HG02623 (cell line): ENCODE data around the gene BICDL1.
"Not testable (repeated sequence)": the region's sequence is repeated elsewhere in the genome, so short reads cannot be mapped to it uniquely, and the experiment has no call there.

Source experiments
- ATAC-seq: cut with Tn5 transposase; IDR thresholded peaks from one replicate; pipeline ENCODE4 v1.9.1; 2021; ENCODE audit warnings: moderate library complexity; ENCODE audit not compliant: unreplicated experiment

Gene BICDL1, protein sequence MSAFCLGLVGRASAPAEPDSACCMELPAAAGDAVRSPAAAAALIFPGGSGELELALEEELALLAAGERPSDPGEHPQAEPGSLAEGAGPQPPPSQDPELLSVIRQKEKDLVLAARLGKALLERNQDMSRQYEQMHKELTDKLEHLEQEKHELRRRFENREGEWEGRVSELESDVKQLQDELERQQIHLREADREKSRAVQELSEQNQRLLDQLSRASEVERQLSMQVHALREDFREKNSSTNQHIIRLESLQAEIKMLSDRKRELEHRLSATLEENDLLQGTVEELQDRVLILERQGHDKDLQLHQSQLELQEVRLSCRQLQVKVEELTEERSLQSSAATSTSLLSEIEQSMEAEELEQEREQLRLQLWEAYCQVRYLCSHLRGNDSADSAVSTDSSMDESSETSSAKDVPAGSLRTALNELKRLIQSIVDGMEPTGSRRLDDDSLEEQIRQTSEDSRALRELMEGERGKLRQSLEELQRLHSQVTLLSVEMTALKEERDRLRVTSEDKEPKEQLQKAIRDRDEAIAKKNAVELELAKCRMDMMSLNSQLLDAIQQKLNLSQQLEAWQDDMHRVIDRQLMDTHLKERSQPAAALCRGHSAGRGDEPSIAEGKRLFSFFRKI

DNA sequence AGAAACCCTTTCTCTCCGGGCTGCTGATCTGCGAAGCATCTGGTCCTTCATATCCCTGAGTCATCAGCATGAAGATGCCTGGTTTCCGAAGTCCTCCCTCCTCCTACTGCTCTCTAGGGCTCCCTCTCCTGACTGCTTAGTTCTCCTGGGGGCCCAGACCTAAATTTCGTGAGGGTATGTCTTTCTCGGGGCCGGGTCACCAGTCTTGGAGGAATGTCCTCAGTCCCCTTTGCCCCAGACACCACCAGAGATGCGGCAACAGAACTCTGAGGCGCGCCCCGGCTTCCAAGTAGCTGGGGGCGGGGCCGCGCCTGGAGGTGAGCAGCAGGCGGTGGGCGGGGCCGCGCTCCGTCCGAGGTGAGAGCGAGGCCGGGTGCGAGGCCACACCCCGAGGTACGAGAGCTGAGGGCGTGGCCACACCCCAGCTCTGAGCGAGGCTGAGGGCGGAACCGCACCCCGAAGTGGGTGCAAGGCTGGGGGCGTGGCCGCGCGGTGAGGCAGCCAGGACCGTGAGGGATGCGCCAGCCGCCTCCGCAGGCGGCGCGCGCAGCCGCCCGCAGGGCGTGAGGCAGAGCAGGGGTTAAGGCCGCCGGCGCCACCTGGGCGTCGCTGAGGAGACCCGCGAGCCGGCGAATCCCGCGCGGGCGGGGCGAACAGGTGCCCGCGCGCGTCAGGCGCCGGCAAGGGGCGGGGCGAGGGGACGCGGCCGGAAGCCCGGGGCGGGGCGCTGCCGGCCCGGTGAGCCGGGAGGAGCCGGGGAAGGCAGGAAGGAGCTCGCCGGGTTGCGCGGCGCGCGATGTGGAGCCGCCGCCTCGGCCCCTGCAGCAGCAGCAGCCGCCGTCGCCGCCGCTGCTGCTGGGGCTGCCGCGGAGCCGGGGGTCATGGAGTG, at the start of gene BICDL1:
Gene BICDL1, plus strand, starts transcription at position 765 of the 889 bp plus-strand sequence. CDS start 633 bp downstream, outside the sequence.
- peak; percentile 69 for ATAC-seq

DNA sequence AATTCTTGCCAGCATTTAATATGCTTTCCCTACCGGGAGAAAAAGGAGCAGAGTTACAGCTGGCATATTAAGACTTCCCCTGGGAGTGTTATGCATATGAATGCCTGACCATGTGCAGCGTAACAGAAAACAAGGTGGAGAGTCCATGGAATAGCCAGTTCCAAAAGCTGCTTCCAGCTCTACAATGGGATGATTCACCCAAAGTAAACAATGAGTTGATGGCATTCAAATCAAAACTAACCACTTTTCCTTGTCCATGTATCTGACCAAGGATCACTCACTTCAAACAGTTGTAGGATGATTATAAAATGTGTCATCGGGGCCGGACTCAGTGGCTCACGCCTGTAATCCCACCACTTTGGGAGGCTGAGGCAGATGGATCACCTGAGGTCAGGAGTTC, 48.1 kb upstream of the BICDL1 start:
- no peak for ATAC-seq

DNA sequence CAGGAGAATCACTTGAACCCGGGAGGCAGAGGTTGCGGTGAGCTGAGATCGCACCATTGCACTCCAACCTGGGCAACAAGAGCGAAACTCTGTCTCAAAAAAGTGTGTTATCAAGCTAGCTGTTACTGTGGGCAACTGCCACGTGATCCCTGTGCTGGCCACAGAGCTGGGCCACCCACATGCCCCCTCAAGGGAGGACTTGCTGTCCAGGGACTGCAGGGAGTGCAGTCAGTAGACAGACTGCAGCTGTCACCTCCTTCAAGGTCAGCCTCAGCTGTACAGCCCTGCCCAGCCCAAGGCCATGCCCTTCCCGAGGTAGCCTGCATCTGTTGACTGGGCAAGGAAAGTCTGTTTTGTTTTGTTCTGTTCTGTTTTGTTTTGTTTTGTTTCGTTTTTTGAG, 46.6 kb upstream of the BICDL1 start:
- ATAC-seq = no peak

DNA sequence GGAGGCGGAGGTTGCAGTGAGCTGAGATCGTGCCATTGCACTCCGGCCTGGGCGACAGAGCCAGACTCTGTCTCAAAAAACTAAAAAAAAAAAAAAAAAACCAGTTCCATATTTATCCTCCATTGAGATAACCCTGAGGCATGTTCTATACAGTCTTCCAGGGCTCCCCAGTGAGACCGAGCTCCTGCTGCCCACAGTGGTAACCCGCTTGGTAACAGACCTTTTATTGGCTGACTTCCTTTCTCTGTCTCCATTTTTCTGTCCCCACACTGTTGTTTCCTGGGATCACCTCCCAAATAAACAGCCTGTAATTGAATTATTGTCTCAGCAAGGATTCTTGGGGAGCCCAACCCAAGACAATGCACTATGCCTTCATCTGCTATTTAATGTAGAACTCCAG, 42.8 kb upstream of the BICDL1 start:
- no peak for ATAC-seq

DNA sequence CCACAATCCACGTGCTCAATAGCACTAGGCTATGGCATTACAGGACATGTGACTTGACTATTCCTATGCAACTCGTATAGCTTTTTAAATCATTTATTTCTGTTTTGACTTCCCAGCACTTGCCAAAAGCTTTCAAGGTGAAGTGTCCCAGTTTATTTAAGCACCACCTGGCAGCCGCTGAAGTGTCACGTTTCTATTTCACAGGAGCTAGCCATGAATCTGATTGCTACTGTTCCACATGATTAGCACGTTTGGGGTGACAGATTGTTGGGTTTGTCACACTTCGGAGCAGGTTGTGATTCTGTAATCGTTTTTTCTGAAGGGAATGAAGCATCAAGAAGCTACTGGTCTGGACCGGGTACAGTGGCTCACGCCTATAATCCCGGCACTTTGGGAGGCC, 39.9 kb upstream of the BICDL1 start:
- no peak for ATAC-seq

DNA sequence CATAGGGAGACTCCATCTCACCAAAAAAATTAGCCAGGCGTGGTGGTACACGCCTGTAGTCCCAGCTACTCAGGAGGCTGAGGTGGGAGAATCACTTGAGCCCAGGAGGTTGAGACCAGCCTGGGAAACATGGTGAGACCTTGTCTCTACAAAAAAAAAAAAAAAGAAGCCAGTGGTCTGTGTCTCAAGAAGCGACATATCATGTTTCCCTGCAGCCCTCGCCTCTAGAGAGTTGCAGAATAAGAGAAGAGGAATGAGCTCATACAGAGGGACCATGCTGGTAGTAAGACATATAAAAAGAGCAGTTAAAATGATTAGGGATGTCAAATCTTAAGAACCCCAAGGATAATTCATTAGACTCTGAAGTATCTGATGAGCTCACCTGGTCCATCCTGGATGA, 39.4 kb upstream of the BICDL1 start:
- no peak for ATAC-seq

DNA sequence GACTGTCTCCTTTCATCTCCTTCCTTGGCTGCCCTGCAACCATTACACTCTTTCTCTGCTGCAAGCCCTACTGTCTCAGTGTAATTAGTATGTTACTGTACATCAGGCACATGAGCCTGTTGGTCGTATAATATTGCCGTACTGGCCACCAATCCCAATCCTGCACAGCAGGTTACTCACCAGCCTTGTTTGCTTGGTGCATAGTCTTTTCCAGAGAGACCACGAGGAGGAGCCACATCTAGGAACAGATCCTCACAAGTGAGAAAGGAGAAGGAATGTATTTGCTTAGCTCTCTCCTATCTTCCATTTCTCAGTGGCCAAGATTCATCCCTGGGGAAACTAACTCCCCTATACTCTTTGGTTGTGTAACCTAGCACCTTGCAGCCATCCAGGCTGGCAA, 33.0 kb upstream of the BICDL1 start:
- no peak for ATAC-seq

DNA sequence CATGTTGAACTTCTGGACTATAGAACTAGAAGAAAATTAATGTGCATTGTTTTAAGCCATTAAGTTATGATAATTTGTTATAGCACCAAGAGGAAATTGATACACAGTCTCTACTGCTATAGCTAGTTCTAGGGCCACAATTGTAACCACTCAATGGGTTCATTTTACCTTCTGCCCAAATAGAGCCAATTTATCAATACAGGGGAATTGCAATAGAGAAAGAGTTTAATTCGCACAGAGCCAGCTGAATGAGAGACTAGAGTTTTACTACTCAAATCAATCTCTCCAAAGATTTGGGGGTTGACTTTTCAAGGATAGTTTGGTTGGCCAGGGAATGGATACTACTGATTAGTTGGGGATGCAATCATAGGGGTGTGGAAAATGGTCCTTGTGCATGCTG, 31.9 kb upstream of the BICDL1 start:
- ATAC-seq = no peak

DNA sequence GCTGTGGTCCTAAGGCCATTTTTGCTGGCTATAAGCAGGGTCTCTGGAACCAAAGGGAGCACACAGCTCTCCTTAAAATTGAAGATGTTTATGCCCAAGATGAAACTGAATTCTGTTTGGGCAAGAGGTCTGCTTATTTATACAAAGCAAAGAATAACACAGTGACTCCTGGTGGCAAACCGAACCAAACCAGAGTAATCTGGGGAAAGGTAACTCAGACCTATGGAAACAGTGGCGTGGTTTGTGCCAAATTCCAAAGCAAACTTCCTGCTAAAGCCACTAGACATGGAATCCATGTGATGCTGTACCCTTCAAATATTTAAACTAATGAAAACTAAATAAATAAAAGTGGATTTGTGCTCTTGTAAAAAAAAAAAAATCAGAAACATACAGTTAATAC, 29.6 kb upstream of the BICDL1 start:
- ATAC-seq = no peak

DNA sequence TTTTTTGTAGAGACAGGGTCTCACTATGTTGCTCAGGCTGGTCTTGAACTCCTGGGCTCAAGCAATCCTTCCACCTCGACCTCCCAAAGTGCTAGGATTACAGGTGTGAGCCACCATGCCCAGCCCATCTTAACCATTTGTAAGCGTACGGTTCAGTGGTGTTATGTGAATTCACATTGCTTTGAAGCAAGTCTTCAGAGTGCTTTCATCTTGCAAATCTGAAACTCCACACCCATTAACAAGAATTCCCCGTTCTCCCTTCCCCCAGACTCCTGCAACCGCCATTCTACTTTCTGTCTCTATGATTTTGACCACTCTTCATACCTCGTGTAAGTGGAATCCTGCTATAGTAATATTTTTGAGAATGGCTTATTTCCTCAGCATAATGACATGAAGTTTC, 24.9 kb upstream of the BICDL1 start:
- no peak for ATAC-seq

DNA sequence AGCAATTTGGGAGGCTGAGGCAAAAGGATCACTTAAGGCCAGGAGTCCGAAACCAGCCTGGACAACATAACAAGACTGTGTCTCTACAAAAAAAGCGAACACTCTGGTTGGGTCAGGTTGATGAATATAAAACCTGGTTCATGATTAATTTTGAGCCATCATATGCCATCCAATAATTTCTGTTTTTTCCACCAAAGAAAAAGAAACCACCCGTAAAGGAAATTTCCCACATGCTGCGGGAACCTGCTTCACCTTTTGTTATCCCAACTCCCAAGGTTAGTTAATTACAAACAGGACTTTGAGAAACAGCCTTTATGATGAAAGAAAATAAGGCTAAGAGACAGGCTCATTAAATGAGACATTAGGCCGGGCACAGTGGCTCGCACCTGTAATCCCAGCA, 24.1 kb upstream of the BICDL1 start:
- no peak for ATAC-seq

DNA sequence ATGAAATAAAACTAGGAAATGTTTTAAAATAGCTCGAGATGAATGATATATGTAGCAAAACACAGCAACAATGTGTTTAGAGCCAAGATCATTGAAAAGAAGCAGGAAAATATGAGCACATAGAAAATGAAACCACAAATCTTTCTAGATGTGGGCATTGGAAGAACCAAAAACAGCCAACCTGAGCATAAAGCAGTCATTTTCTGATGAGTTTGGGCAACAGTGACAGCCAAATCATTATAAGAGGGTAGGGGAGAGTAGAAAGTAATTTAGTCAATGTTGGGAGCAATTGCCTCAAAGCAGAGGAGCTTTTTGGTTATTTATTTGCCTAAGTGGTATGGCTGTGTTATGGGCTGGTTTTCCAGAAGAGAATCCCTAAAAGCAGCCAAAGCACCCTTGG, 8.8 kb upstream of the BICDL1 start:
- no peak for ATAC-seq

DNA sequence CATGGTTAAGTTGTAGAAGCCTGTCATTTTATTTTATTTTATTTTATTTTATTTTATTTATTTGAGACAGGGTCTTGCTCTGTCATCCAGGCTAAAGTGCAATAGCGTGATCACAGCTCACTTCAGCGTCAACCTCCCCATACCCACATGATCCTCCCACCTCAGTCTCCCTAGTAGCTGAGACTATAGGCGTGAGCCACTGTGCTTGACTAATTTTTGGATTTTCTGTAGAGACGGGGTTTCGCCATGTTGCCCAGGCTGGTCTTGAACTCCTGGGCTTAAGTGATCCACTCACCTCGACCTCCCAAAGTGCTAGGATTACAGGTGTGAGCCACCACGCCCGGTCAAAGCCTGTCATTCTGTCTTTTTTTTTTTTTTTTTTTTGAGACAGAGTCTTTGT, 8.3 kb upstream of the BICDL1 start:
- not testable (repeated sequence) for ATAC-seq

DNA sequence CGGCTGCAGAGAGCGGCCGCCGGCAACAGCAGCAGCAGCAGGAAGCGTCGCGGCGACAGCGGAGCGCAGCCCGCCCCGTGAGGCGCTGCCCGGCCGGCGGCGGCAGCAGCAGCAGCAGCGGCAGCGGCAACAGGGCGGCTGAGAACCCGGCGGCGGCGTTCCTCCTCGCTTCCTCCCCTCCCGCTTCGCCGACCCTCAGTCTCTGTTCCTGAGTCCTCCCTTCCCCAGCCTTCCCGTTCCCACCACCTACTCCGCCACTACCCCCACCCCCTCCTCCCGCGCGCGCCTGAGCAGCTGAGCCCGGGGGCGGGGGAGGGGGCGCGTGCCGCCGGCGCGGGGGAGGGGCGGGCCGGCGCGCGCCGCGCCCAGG, 310 bp downstream of the BICDL1 start:
- peak; percentile 8 for ATAC-seq

DNA sequence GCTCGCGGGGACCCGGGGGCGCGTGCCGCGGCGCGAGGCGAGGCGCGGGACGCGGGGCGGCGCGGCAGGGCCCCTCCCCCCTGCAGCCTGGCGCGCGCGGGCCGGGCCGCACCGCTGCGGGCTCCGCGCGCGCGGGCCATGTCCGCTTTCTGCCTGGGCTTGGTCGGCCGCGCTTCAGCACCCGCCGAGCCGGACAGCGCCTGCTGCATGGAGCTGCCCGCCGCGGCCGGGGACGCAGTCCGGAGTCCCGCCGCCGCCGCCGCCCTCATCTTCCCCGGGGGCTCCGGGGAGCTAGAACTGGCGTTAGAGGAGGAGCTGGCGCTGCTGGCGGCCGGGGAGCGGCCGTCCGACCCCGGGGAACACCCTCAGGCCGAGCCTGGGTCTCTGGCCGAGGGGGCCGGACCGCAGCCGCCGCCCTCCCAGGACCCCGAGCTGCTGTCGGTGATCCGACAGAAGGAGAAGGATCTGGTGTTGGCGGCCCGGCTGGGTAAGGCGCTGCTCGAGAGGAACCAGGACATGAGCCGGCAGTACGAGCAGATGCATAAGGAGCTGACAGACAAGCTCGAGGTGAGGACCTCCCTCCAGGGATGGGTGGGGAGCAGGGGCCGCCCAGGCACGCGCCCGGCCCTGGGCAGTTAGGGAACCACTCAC, 820 bp downstream of the BICDL1 start:
- peak; percentile 45 for ATAC-seq

DNA sequence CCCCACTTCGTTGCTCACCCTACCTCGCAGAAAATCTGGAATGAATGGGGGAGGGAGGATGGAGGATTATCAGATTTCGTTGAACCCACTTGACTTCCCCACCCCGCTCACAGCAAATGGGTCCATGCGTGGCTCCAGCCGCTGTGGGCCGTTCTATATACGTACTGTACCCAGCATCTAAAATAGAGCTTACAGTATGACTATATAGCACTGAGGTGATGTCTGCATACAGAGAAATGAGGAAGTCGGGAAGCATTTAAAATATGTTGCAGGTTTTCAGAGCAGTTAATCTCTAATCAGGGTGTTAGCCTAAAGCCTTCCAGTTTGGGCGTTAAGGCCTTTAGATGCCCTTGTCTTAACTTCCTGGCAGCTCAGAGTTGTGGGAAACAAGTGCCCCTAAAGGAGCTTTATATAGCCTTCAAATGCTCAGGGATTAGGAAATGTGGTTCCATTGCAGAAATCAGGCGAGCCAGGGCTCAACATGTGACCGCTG, 1.4 kb downstream of the BICDL1 start:
- no peak for ATAC-seq

DNA sequence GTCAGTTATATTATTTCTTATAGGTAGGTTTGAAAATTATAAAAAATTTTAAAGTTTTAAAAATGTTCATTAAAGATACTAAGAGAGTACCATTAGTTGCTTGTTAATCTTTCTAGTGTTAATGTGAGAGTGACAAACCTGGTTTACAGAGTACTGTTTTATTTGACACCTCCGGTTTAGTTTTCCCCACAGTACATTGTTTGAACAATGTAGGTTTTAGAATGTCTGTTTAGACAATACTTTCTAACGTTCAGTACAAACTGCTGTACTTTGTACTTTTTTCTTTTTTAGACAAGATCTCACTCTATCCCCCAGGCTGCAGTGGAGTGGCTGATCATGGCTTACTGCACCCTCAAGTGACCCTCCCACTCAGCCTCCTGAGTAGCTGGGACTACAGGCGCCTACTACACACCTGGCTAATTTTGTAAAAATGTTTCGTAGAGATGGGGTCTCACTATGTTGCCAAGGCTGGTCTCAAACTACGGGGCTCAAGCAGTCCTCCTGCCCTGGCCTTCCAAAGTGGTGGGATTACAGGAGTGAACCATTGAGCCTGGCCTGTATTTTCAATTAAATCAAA, 3.2 kb downstream of the BICDL1 start:
- ATAC-seq = no peak

DNA sequence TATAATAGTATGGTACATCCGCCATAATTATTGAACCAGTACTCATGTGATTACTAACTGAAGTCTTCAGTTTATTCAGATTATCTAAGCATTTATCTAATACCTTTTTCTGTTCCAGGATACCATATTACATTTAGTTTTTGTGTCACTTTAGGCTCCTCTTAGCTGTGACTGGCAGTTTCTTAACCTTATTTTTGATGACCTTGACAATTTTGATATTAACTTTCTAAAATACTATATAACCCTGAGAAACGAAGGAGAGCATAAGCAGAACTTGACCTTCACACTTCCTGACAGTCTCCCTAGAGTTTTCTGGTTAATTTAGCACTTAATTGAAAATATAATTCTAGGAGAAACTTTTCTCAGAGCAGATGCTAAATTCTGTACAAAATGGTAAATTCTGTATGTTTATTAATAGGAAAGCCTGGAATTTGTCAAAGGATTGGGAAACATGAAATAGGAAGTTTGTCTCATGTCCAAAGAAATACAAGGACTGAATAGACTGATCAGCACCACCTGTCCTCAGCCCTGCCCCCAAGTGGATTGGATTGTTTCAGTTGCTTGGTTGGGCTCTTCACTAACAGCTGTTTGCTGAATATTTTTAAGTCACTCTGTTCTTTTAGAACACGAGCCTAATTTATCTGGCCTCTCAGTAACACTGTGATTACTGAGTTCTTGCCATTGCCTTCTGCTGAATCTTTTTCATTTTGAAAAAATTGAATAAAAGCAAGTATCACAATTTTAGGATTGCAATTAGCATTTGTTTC, 6.0 kb downstream of the BICDL1 start:
- ATAC-seq = no peak

DNA sequence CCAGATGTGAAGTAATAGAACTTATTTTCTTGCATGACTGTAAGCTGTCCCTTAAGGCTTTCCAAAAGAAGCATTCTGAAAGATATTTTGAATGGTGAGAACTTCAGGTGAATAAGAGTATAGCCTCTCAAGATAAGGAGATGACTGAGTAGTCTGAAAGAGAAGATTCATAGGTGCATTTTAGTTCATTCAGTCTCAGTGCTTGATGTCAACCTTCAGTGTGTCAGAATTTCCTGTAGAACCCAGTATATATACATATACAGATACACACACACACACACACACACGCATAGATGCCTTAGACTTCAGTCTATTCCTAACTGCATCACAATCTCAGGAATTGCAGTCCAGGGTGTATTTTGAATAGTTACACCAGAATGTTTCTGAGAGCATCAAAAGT, 7.4 kb downstream of the BICDL1 start:
- ATAC-seq = no peak
